ENCODE data around the gene ANO7.

- TF ChIP-seq CTCF (IDR thresholded peaks at IDR 0.05) (no peak), POLR2A (IDR thresholded peaks at IDR 0.05) (no peak)
Observed at GRCh38 chr2:241194811-241195210, 6.3 kb downstream of the ANO7 start.
